ENCODE measurements around the gene RNF32.

RNF32 gene

DNA sequence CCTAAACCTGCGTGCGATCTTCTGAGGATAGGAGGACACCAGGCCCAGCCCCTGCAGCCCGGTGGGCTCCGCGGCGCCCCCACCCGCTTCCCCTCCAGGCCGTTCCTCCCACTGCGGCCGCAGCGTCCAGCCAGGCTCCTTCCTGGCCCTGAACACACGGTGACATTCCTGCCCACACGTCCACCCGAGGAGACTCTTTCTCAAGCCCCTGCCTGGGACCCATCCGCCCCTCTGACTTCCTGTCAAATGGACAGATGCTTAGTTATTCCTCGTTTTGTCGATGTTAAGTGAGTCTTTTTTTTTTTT, 32.4 kb upstream of the RNF32 start:
- no peak overlapping the region for H3K4me3 ChIP-seq (ENCODE audit: control insufficient read depth, low read depth, low read length)
- TF ChIP-seq CTCF (conservative IDR thresholded peaks at IDR 0.05; ENCODE audit: control insufficient read depth, insufficient read depth, low read depth, low read length), result no peak

GRCh38 chr7:156609010-156609877, 31.3 kb upstream of the RNF32 start:
- TF ChIP-seq CTCF (conservative IDR thresholded peaks at IDR 0.05; ENCODE audit: control insufficient read depth, insufficient read depth, low read depth, low read length), result no peak
- H3K4me3 ChIP-seq (ENCODE audit: control insufficient read depth, low read depth, low read length), result no peak overlapping the region

More for the DNA sequence above, 32.4 kb upstream of the RNF32 start:
- DNase-seq (ENCODE audit: low read depth), result no peak

GRCh38 chr7:156610130-156610529, 30.4 kb upstream of the RNF32 start:
- TF ChIP-seq CTCF (conservative IDR thresholded peaks at IDR 0.05; ENCODE audit: control insufficient read depth, insufficient read depth, low read depth, low read length), result no peak
- no peak overlapping the region for H3K4me3 ChIP-seq (ENCODE audit: control insufficient read depth, low read depth, low read length)
- DNase-seq (ENCODE audit: low read depth), result no peak

More at GRCh38 chr7:156609010-156609877, 31.3 kb upstream of the RNF32 start:
- no peak for DNase-seq (ENCODE audit: low read depth)

DNA sequence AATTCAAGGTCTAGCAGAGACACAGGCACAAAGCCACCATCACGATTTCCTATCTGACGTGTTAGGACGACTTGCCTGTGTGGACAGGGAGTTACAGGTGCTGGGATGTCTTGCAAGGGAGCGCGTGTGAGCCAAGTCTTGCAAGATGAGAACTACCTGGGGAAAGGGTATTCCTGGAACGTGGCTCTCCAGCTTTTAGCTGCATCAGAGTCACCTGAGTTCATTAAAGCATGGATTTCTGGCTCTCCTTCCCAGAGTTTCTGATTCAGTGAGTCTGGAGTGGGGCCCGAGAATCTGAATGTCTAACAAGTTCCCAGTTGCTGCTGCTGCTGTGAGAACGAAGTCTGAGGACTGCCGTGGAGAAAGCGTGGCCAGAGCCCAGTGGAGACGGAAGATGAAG, 30.0 kb upstream of the RNF32 start:
- no peak for TF ChIP-seq CTCF (conservative IDR thresholded peaks at IDR 0.05; ENCODE audit: control insufficient read depth, insufficient read depth, low read depth, low read length)
- DNase-seq (ENCODE audit: low read depth), result no peak
- no peak overlapping the region for H3K4me3 ChIP-seq (ENCODE audit: control insufficient read depth, low read depth, low read length)

DNA sequence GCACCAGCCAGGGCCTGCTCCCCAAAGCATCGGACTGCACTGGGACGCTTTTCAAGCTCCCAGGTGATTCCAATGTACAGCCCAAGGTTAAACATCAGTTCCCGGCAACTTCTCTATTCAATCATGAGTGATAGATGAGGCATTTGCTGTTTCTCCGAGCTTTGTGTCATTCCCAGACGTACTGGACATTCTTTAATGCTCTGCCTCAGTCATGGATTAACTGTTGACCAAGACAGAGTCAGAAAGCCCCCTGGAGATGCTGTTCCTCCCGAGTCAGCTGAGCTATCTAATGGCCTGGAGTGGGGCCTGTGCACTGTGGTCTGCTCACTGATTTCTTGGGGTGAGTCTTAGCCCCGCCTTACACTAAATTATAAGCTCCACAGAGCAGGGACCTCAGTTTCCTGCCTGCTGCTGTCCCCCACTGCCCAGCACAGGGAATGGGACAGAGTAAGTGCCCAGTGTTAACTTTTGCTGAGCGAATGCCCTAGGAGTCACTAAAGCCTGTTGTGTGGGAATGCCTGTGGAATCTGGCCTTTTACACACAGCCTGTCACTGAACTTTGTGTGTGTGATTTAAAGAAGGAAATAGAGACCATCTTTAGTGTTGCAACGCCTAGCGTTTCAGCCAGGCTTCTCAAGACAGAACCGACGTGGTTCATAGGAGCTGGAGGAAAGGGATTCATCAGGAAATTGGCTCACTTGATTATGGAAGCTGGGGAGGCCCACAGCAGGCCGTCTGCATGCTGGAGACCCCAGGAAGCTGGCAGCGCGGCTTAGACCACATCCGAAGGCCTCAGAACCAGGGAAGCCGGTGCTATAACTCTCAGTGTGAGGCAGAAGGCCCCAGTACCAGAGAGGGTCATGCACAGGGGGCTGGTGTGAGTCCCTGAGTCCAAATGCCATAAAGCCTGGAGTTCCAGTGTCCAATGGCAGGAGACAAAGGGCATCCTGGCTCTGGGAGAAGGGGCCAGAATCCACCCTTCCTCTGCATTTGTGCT, 29.3 kb upstream of the RNF32 start:
- H3K4me3 ChIP-seq (ENCODE audit: control insufficient read depth, low read depth, low read length), result no peak overlapping the region
- no peak for TF ChIP-seq CTCF (conservative IDR thresholded peaks at IDR 0.05; ENCODE audit: control insufficient read depth, insufficient read depth, low read depth, low read length)
- DNase-seq (ENCODE audit: low read depth), result no peak

- no peak overlapping the region for H3K4me3 ChIP-seq (ENCODE audit: control insufficient read depth, low read depth, low read length)
- DNase-seq (ENCODE audit: low read depth), result no peak
- no peak for TF ChIP-seq CTCF (conservative IDR thresholded peaks at IDR 0.05; ENCODE audit: control insufficient read depth, insufficient read depth, low read depth, low read length)
Observed at GRCh38 chr7:156612930-156613329, 27.6 kb upstream of the RNF32 start.

Measured in fibroblast of mammary gland (primary cell).